DND-41 (cell line): ENCODE results near the gene PAQR6.

Source experiments
- CTCF ChIP-seq: IDR thresholded peaks from 2 replicates; pipeline ENCODE4 v1.5.1; 2012; ENCODE audit warnings: borderline replicate concordance, low read length, moderate library complexity, mild to moderate bottlenecking; ENCODE audit not compliant: poor library complexity, severe bottlenecking; ENCODE audit errors: extremely low read depth
- EZH2 ChIP-seq: IDR thresholded peaks from 3 replicates; pipeline ENCODE4 v1.6.1; 2012; ENCODE audit warnings: borderline replicate concordance, low read depth, mild to moderate bottlenecking, moderate library complexity, low read length, inconsistent platforms; ENCODE audit not compliant: severe bottlenecking

GRCh38 chr1:156233426-156234127 is 14.3 kb downstream of the PAQR6 start:
- no peak for TF ChIP-seq CTCF
- no peak for TF ChIP-seq EZH2
